HG03457 (cell line): Measurements from ENCODE around the gene RAD51B.
"Not testable (repeated sequence)": the region's sequence is repeated elsewhere in the genome, so short reads cannot be mapped to it uniquely, and the experiment has no call there.

Source experiments
- ATAC-seq: cut with Tn5 transposase; IDR thresholded peaks from one replicate; pipeline ENCODE4 v1.9.1; 2021; ENCODE audit warnings: moderate number of reproducible peaks; ENCODE audit not compliant: unreplicated experiment

Gene RAD51B

DNA sequence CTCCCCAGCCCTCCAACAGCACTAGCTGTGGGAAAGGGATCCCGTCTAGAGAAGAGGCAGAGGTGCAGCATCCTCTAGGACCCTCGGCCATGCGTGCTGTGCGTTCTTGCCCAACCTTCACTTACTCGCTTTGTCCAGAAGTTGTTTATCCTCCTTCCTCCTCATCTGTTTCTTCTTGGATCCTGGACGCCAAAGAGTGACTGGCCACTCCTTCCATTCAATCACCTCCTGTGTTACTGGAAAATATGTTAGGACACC lies 832.8 kb downstream of the RAD51B start:
- ATAC-seq, result no peak

DNA sequence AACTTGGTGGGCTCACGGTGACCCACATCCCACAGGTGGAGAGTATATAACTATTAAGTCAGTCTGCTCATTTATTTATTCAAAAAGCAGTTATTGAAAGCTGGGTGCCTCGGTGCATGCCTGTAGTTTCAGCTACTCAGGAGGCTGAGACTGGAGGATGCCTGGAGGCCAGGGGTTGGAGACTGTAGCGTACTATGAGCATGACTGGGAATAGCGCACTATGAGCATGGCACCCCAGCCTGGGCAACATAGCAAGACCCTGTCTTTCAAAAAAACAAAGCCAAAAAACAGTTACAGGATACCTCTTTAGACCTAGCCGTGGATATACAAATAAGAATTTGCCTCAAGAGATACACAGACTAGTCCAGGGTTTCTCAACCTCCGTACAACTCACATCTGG lies 833.5 kb downstream of the RAD51B start:
- no peak for ATAC-seq

DNA sequence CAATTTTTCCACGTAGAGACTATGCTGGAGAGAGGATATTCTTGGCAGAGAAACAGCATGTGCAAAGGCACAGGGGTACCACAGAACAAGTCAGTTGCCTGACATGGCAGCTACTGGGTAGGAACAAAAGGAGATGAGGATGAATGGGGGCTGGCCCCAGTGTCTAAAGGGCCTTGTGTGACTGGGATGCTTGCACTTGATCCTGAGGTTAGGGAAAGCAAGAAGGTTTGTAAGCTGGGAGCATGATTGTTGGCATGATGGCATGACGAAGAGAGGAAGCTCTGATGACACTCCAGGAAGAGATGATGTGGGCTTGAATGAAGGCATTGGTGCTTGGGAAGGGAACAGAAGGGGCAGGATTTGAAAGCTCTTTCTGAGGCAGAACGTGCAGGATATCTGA lies 834.2 kb downstream of the RAD51B start:
- ATAC-seq, result no peak

DNA sequence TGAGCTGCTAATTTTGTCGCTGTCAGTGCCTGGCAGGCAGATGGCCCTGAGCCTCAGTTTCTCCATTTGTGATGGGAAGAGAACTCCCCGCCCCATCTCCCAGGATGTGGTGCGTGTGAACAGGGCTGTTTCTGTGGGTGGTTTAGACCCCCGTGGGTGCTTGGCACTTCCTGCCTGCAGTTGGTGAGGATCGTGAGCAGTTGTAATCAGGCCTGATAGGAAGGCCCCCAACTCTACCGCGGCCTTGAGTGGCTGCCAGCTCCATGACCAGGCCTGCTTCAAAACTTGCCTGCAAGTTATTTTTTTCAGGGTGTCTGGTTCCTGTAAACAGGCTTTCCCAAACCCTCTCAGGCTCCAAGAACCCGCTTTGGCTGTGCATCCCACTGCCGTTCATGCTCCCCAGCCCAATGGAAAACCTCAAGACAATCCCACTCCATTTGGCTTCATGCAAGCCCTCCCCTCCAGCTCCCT lies 834.9 kb downstream of the RAD51B start:
- no peak for ATAC-seq

DNA sequence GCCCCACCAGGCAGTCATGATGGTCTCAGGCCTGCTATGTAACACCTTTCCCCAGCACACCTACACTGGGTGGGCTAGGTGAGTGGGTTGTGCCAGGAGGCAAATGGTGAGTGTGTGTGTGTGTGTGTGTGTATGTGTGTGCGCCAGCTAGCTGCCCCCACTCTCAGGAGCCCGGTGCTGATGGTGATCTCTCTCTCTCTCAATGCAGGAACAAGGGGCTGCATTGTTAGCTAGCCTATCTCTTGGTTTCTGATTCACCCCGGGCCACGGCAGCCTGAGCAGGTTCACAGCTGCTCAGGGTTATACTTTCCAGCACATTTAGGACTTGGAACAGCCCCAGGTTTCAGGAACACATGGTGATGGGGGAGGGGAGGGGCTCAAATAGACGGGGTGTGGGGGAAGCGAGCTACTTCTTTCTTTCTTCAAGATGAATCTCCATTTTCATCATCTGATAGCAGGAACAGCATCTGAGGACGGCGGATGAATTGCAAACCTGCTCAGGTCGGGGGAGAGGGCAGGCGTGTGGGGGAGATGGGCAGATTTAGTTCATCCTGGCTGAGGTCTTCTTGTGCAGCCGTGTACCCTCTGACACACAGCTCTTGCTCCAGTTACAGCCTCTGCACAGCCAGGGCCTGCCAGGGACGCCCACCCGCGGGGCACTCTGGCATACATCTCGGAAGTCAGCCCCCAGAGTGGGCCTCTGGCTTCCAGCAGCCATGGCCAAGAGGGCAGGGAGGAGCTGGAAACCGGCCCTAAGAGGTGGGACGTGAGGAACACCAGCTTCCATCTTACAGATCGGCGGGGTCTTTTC lies 835.6 kb downstream of the RAD51B start:
- ATAC-seq, result no peak

DNA sequence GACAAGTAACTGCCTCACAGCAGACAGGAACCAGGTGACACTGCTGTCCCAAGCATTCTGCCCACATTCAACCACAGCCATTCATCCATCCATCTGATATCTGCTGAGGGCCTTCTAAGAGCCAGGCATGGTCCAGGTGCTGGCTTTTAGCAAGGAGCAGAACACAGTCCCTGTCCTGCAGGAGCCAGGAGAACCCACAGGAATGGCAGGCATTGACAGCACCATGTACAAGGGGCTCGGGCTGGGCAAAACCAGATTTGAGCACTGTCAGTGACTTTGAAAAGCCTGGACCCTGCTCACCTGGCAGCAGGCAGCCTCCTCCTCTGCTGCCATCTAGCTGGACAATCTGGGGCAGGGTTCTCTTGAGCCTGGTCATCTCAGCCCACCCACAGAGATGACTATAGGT lies 836.3 kb downstream of the RAD51B start:
- ATAC-seq, result no peak

DNA sequence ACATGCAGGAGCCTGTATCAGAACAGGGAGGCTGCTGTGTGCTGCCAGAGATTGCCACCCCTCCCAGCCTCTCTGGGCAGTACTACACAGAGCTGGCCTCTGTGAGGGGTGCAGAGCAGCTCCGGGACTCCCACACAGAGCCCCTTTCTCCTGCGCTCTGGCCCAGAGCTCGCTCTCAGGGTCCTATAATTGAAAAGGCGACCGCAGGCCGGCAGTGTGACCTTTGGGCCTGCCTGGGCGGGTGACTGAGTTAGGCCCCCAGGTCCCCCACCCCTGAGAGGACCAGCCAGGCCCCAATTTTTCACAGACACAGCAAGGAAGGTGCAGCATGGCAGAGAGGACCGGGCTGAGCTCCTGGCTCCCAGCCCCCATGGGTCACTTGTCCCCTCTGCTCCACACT lies 836.9 kb downstream of the RAD51B start:
- ATAC-seq, result no peak

DNA sequence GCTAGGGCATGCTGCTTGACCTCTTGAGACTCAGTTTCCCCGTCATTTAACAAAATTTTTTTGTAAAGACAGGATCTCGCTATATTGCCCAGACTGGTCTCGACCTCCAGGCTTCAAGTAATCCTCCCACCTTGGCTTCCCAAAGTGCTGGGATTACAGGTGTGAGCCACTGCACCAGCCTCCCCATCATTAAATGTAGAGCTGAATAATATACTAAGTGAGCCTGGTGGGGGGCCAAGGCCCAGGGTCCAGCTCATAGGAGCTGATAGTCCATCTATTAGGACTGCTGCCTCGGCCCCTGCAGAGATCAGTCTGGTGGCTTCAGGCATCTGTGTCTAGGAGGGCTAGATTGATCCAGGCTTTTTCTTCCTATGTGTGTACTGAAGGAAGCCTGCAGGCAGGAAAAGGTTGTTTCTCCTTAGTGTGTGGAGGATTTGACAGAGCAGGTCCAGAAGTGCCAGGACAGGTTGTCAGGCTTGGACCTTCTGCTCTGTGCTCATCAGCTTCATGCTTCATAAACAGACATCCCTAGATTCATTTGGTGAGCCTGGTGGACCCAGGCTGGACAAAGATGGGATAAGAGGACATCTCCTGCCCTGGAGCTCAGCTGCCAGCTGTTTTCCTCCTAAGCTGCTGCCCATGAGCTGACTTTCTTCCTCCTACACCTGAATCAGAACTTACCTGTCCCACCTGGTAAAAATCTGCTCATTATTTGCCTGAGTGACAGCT lies 837.9 kb downstream of the RAD51B start:
- no peak for ATAC-seq

DNA sequence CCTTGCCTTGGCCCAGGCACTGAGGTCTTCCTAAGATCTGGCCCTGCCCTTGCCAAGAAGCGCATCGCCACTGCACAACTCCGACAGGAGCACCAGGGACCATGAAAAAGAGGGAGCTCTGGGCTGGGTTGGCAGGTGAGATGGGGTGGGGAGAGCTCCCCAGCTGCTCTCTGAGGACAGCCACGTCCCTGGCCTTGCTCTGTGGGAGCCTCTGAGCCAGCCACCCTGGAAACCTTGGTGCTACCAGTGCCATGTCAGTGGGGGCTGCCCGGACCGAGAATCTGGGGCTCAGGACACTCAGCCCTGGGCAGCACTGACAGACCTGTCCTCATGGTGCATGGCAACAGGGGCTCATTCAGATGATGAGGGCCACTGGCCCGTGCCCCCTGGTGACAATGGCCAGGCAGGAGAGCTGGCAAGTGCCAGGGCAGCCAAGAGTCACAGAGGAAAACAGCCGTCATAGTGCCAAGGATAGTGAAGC lies 838.5 kb downstream of the RAD51B start:
- no peak for ATAC-seq

DNA sequence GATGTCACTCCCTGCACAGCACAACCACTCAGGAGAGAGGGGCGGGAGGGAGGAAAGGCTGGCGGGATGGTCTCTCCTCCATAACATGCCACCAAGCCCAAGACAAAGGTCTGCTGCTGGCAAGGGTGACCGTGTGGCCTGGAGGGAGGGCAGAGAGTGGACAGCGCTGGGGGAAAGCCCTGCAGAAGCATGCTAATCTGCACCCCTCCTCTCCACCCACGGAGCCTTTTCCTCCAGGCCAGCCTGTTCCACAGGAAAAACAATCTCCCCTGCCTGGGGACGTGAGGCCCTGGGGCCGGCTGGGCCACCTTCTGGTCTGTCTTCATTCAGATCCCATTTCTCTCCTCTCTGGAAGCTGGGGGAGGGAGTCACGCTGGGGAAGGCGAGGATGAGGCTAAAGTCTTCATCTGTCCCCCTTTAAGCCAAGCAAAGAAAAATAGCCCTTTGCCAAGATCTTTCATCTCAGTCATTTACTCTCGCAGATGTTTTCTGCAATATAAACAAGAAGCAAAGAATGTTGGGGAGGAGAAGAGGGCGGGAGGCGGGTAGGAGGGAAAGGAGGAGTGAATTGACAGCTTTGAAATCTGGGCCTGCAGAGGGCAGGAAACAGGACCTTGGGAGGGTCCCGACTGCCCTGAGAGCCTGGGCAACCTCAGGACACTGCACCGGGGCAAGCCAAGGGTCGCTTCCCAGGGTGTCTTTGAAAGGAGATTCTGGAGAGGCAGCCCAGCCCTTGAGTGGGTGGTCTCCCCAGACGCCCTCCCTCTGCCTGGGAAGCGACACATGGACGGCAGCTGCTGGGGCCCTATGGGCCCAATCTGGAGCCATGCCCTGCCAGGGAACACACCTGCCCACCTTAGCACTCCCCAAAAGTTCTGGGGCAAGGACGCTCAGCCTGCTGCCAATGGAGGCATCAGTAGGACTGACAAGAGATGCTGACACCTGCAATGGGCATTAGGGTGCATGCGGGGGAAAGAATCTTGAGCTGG lies 839.7 kb downstream of the RAD51B start:
- ATAC-seq, result no peak

DNA sequence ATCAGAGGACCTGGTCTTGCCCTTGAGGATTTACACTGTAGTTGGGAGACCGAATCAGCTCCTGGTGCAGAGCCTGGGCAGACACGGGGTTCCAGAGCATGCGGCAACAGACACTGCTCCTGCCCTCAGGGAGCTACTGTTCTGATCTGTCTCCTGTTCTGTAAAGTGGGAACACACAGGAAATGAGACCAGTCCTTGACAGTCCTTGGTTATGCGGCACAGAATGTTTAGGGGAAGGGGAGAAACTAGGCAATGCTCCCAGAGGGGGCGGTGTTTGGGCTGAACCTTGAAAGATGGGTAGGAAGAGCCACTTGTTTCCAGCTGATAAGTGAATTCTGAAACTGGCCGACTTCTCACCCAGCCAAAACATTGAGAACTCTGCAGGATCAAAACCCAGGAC lies 840.9 kb downstream of the RAD51B start:
- ATAC-seq, result no peak

DNA sequence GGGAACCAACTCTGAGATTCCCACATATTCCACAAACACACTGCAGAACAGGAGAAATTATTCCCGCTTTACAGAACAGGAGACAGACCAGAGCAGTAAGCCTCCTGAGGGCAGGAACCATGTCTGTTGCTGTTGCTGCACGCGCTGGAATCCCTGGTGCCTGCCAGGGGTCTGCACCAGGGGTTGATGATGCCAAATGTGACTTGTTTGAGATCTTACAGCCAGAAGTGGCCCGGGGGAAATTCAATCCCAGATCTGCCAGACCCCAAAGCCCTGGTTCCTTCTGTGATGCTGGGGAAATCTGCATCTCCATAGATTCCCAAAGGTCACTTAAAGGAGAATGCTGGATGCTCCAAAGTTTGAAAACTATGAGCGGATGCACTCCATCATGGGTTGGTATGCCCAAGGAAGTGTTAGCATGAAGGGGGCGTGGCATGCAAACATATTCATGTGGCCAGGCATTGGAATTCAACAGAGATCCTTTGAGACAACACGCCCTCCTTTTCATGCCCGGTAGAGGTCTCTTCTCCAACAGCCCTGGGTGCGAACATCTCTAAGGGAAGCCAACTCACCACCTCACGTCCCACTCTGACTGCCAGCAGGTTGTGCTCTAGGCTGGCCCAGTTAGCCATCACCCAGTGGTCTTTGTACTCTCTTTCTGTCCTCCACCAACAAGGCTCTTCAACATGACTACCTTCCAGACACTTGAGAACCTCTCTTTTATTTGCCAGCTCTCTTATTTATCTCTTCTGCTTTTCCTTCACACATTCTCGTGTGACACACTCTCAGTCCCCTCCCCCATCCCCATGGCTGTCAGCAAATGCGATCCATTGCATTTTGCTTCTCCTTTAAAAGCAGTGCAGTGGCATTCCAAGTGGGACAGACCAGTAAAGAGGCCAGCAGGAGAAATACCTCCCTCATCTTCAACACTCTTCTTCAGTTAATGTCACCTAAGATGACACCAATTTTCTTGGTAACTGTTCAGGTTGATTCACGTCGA lies 841.9 kb downstream of the RAD51B start:
- no peak for ATAC-seq

DNA sequence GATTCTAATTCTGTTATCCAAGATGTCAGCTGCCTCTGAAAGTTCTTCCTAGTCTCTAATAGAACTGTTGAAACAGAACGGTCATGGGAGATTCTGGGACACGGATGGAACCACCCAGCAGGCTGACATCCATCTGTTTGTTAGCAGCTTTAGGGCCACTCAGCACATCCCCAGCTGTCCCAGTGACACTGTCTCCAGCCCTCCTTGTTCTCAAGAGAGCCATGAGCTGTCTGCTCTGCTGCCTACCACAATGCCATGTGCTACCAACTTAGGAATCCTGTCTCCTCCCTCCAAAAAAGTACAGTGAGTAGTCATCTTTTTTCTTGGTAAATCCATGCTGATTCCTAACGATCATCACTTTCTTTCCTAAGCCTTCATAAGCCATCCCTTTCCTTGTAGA lies 842.8 kb downstream of the RAD51B start:
- no peak for ATAC-seq

DNA sequence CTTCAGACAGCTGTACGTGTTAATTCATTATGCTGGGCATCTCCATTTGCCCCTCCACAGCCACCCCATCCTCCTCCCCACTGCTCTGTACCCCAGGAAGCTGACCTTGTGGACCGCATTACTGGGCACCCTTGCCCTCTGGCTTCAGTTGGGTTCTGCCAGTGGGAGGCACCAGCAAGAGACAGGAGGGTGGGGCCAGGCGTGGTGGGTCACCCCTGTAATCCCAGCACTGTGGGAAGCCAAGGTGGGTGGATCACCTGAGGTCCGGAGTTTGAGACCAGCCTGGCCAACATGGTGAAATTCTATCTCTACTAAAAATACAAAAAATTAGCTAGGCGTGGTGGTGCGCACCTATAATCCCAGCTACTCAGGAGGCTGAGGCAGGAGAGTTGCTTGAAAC lies 843.2 kb downstream of the RAD51B start:
- ATAC-seq, result not testable (repeated sequence)

DNA sequence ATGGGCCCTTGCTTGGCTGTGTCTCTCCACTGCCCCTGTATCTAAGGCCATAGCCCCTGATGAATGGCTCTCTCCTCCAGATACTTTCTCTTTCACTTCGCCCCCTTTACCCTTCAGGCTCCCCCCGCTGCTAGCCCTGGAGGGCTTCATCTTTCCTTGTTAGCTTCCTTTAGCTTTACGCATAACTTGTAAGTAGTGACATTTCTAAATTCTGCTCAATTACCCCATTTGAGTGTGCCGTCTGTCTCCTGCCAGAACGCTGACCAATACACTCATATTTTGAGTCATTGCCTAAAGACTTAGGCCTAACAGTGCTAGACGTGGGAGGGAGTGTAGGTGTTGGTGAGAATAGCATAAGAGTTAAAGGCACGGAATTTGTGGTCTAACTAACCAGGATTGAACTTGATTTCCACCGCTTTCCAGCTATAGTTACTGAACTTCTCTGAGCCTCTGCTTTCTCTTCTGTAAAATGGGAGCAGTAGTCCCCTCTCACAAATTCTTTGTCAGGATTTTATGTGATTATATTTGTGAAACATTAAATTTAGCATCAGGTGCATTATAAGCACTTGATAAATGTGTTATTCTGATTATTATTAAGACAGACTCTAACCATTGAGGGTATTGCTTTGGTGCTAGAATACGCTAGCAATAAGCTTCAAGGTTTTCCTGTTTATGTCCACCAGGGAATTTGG lies 844.0 kb downstream of the RAD51B start:
- no peak for ATAC-seq

DNA sequence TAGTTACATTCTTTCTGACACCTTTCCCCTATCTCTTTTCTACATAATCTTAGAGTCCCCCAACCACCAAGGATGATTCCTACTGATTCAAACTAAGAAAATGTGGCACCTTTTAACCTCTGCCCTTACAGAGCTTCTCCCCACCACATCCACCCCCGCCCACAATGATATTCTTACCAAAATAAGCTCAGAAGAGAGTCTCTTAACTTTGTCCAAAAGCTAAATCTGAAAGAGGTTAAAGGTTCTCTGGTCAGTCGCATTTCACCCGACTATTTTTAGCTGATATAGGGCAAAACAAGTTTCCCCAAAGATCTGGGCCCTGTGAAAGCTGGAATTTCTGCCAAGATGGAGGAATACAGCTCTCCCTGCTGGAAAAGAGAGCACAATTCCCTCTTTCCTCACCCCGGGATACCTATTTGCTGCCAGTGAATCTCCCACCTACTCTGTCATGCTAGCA lies 844.7 kb downstream of the RAD51B start:
- ATAC-seq, result no peak

DNA sequence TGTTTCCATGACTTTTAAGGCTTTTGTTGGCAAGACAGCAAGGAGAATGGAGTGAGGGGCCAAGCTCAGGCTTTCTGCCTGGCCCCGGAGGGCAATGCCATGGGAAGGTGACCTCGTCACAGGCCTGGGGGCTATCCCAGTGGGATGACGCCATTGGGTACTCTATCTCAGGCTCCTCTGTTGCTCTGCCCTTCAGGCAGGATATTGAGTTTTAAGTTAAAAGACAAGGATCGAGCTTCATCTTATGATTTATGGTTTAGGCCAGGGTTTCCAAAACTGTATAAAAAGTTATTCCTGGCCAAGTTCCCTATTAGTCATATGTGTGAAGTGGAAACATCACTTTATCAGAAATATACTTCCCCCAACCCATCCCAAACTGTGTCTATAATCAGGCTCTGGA lies 845.6 kb downstream of the RAD51B start:
- ATAC-seq, result no peak

DNA sequence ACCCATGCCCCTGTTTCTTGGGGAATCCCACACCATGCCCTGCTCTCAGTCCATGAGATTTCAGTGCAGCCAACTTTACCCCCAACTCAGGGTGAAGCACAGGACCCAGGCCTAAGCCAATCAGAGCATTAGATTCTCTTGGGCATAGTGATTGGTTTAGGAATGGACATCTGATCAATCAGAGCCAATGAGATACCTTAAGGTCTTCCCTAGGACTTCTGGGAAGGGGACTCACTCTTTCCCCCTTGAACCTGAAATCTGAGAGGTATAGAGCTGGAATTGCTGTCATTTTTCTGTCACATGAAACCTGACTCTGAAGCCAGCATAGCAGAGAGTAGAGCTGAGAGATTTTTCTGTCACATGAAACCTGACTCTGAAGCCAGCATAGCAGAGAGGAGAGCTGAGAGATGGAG lies 846.2 kb downstream of the RAD51B start:
- no peak for ATAC-seq

DNA sequence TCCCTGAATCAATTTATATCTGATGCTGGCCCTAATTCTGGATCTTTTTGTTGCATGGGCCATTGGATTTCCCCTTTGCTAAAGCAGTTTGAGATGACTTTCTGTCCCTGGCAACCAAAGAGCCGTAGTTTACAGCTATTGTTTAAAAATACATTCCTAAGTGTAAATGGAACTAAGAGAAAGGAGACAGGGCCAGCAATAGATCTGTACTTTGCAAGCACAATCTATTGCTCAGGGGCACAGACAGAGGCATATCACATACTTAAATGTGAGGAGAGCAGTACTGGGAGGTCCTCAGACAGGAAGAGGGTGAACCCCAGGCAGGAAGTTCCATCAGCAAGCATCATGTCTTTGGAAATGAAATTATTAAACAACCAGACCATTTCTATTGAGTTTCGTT lies 846.7 kb downstream of the RAD51B start:
- no peak for ATAC-seq
